SU-DHL-6 (cell line): ENCODE data around the gene TP53BP1.

Experiments used
- H2AFZ ChIP-seq: fragments of 200-600 bp; sonication (generic); 2 replicates; pipeline ENCODE4 v1.6.1; 2014; ENCODE audit warnings: low read depth, mild to moderate bottlenecking, moderate library complexity, mixed read lengths, antibody characterized with exemption, low read length; ENCODE audit not compliant: severe bottlenecking
- H3F3A ChIP-seq: fragments of 200-600 bp; shearing (Covaris generic); 2 replicates; pipeline ENCODE4 v1.6.0; 2016; ENCODE audit warnings: antibody characterized with exemption, mild to moderate bottlenecking; ENCODE audit not compliant: insufficient read depth
- H3K27ac ChIP-seq: fragments of 200-600 bp; sonication (generic); 2 replicates; pipeline ENCODE4 v1.5.1; 2016; ENCODE audit warnings: low read depth, mild to moderate bottlenecking, low read length, moderate library complexity, mixed read lengths
- H3K27me3 ChIP-seq: fragments of 200-600 bp; sonication (generic), shearing (Covaris generic); 2 replicates; pipeline ENCODE4 v1.6.0; 2014; ENCODE audit warnings: mild to moderate bottlenecking, low read length
- H3K36me3 ChIP-seq: fragments of 200-600 bp; sonication (generic); 2 replicates; pipeline ENCODE4 v1.6.1; 2014; ENCODE audit warnings: mild to moderate bottlenecking, low read length, mixed read lengths
- H3K4me2 ChIP-seq: fragments of 300-600, 200-600 bp; shearing (Covaris generic), sonication (generic); 2 replicates; pipeline ENCODE4 v1.6.0; 2014; ENCODE audit warnings: low read length, low read depth, mild to moderate bottlenecking; ENCODE audit not compliant: poor library complexity, severe bottlenecking
- H3K4me3 ChIP-seq: fragments of 200-600 bp; sonication (generic); 2 replicates; pipeline ENCODE4 v1.5.1; 2014; ENCODE audit warnings: antibody characterized with exemption, low read length, mild to moderate bottlenecking, mixed read lengths; ENCODE audit not compliant: insufficient read depth, poor library complexity, severe bottlenecking
- H3K79me2 ChIP-seq: fragments of 200-600 bp; sonication (generic); 2 replicates; pipeline ENCODE4 v1.6.1; 2014; ENCODE audit warnings: mild to moderate bottlenecking, low read length, moderate library complexity; ENCODE audit not compliant: insufficient read depth
- H3K9ac ChIP-seq: fragments of 200-600 bp; sonication (generic); 2 replicates; pipeline ENCODE4 v1.7.0; 2014; ENCODE audit warnings: mild to moderate bottlenecking, low read length
- H3K9me2 ChIP-seq: fragments of 200-600 bp; sonication (generic); replicated peaks from 2 replicates; pipeline ENCODE4 v1.6.1; 2014; ENCODE audit warnings: low read length; ENCODE audit not compliant: insufficient read depth
- H3K9me3 ChIP-seq: fragments of 200-600 bp; sonication (generic); 2 replicates; pipeline ENCODE4 v1.6.1; 2014; ENCODE audit warnings: low read length, mixed read lengths; ENCODE audit not compliant: insufficient read depth
- H4K20me1 ChIP-seq: fragments of 200-600 bp; sonication (generic); 2 replicates; pipeline ENCODE4 v1.6.1; 2014; ENCODE audit warnings: low read depth, mild to moderate bottlenecking, antibody characterized with exemption, low read length, moderate library complexity, mixed read lengths
- CTCF ChIP-seq: fragments of 200-600 bp; sonication (generic); IDR thresholded peaks from one replicate; pipeline ENCODE4 v1.5.1; 2017; ENCODE audit warnings: antibody characterized with exemption, mild to moderate bottlenecking, low read length, moderate library complexity; ENCODE audit not compliant: insufficient read depth, poor library complexity, severe bottlenecking
- EZH2phosphoT487 ChIP-seq: fragments of 200-600 bp; sonication (generic), shearing (Covaris generic); conservative IDR thresholded peaks from 2 replicates; pipeline ENCODE4 v1.6.1; 2018; ENCODE audit warnings: mild to moderate bottlenecking, antibody characterized with exemption, low read length, moderate library complexity, mixed read lengths

Gene TP53BP1

GRCh38 chr15:43527016-43527801, 34.3 kb upstream of the TP53BP1 start:
- Histone ChIP-seq H3K79me2 (no peaks in the 10 kb centered on the region), H3K4me2 (no peak overlapping the region), H3K9ac (no peak overlapping the region), H3K27me3 (no peaks in the 10 kb centered on the region), H3K36me3 (no peaks in the 10 kb centered on the region), H3K9me2 (no peaks in the 10 kb centered on the region), H3K9me3 (no peaks in the 10 kb centered on the region), H3K27ac (no peak overlapping the region), H3K4me3 (no peak overlapping the region), H4K20me1 (no peaks in the 10 kb centered on the region), H3F3A (no peaks in the 10 kb centered on the region), H2AFZ (no peak overlapping the region)
- no peak for TF ChIP-seq CTCF
- TF ChIP-seq EZH2phosphoT487: no peak

DNA sequence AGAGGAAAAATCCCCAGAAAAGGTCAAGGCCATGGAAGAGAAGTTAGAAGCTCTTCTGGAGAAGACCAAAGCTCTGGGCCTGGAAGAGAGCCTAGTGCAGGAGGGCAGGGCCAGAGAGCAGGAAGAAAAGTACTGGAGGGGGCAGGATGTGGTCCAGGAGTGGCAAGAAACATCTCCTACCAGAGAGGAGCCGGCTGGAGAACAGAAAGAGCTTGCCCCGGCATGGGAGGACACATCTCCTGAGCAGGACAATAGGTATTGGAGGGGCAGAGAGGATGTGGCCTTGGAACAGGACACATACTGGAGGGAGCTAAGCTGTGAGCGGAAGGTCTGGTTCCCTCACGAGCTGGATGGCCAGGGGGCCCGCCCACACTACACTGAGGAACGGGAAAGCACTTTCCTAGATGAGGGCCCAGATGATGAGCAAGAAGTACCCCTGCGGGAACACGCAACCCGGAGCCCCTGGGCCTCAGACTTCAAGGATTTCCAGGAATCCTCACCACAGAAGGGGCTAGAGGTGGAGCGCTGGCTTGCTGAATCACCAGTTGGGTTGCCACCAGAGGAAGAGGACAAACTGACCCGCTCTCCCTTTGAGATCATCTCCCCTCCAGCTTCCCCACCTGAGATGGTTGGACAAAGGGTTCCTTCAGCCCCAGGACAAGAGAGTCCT, 33.4 kb upstream of the TP53BP1 start:
- H3K9me2 ChIP-seq: no peaks in the 10 kb centered on the region
- no peak overlapping the region for H3K27ac ChIP-seq
- no peak overlapping the region for H3K9ac ChIP-seq
- no peaks in the 10 kb centered on the region for H3K27me3 ChIP-seq
- no peak overlapping the region for H2AFZ ChIP-seq
- no peaks in the 10 kb centered on the region for H3F3A ChIP-seq
- H3K36me3 ChIP-seq: no peaks in the 10 kb centered on the region
- no peaks in the 10 kb centered on the region for H4K20me1 ChIP-seq
- no peak overlapping the region for H3K4me2 ChIP-seq
- no peak for TF ChIP-seq EZH2phosphoT487
- H3K9me3 ChIP-seq: no peaks in the 10 kb centered on the region
- H3K79me2 ChIP-seq: no peaks in the 10 kb centered on the region
- H3K4me3 ChIP-seq: no peak overlapping the region

DNA sequence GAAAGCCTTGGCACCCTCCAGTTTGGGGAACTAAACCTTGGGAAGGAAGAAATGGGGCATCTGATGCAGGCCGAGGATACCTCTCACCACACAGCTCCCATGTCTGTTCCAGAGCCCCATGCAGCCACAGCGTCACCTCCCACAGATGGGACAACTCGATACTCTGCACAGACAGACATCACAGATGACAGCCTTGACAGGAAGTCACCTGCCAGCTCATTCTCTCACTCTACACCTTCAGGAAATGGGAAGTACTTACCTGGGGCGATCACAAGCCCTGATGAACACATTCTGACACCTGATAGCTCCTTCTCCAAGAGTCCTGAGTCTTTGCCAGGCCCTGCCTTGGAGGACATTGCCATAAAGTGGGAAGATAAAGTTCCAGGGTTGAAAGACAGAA, 32.2 kb upstream of the TP53BP1 start:
- H2AFZ ChIP-seq: no peak overlapping the region
- no peaks in the 10 kb centered on the region for H3K79me2 ChIP-seq
- no peaks in the 10 kb centered on the region for H3K9me3 ChIP-seq
- no peaks in the 10 kb centered on the region for H4K20me1 ChIP-seq
- no peak overlapping the region for H3K4me3 ChIP-seq
- no peak overlapping the region for H3K4me2 ChIP-seq
- no peak overlapping the region for H3K9ac ChIP-seq
- H3K9me2 ChIP-seq: no peaks in the 10 kb centered on the region
- no peak overlapping the region for H3K27ac ChIP-seq
- H3K36me3 ChIP-seq: no peaks in the 10 kb centered on the region
- no peaks in the 10 kb centered on the region for H3K27me3 ChIP-seq
- no peaks in the 10 kb centered on the region for H3F3A ChIP-seq
- no peak for TF ChIP-seq EZH2phosphoT487
- no peak for TF ChIP-seq CTCF

DNA sequence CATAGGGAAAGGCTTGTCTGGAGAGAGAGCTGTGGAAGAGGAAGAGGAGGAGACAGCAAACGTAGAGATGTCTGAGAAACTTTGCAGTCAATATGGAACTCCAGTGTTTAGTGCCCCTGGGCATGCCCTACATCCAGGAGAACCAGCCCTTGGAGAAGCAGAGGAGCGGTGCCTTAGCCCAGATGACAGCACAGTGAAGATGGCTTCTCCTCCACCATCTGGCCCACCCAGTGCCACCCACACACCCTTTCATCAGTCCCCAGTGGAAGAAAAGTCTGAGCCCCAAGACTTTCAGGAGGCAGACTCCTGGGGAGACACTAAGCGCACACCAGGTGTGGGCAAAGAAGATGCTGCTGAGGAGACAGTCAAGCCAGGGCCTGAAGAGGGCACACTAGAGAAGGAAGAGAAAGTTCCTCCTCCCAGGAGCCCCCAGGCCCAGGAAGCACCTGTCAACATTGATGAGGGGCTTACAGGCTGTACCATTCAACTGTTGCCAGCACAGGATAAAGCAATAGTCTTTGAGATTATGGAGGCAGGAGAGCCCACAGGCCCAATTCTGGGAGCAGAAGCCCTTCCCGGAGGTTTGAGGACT, 31.4 kb upstream of the TP53BP1 start:
- H3K27me3 ChIP-seq: no peaks in the 10 kb centered on the region
- H3K27ac ChIP-seq: no peak overlapping the region
- H3K79me2 ChIP-seq: no peaks in the 10 kb centered on the region
- no peak overlapping the region for H2AFZ ChIP-seq
- no peak overlapping the region for H3K9ac ChIP-seq
- H3F3A ChIP-seq: no peaks in the 10 kb centered on the region
- no peaks in the 10 kb centered on the region for H4K20me1 ChIP-seq
- H3K9me2 ChIP-seq: no peaks in the 10 kb centered on the region
- TF ChIP-seq CTCF (no peak), EZH2phosphoT487 (no peak)
- no peak overlapping the region for H3K4me3 ChIP-seq
- no peaks in the 10 kb centered on the region for H3K36me3 ChIP-seq
- no peak overlapping the region for H3K4me2 ChIP-seq
- H3K9me3 ChIP-seq: no peaks in the 10 kb centered on the region
